HEK293 (cell line): ENCODE data around the gene TXNRD3.

Experiments used
- CTCF ChIA-PET: fragments of 350-600 bp; formaldehyde crosslinking; extraction: SDS; loops from one replicate; lab custom pipeline; 2021; ENCODE audit warnings: antibody characterized with exemption; lab: Yijun Ruan, JAX
- POLR2A ChIA-PET: fragments of 300-600 bp; formaldehyde crosslinking; extraction: SDS; loops from one replicate; lab custom pipeline; 2020; ENCODE audit warnings: antibody characterized with exemption, inconsistent platforms; lab: Yijun Ruan, JAX
- H3K27ac ChIP-seq: fragments of 200-500 bp; sonication (Bioruptor generic); 2 replicates; pipeline ENCODE4 v1.5.1; 2014; ENCODE audit warnings: low read depth, low read length, control low read depth, inconsistent platforms; ENCODE audit errors: extremely low read depth
- H3K36me3 ChIP-seq, 2 experiments: fragments of 200-500 bp in 1 of 2; sonication (Bioruptor generic) in 1 of 2; 1 replicate in 1 of 2; 2 replicates in 1 of 2; pipeline ENCODE4 v1.5.1; 2014 to 2017; ENCODE audit warnings: inconsistent platforms in 2 of 2, low read length in 2 of 2; ENCODE audit not compliant: control insufficient read depth in 2 of 2, insufficient read depth in 1 of 2
- H3K4me1 ChIP-seq: fragments of 200-500 bp; sonication (Bioruptor generic); 2 replicates; pipeline ENCODE4 v1.5.1; 2014; ENCODE audit warnings: mild to moderate bottlenecking, low read length, inconsistent platforms; ENCODE audit not compliant: control insufficient read depth, insufficient read depth
- H3K4me3 ChIP-seq: 2 replicates; pipeline ENCODE4 v1.5.1; 2011; ENCODE audit warnings: low read depth, mild to moderate bottlenecking, control low read depth, low read length, moderate library complexity
- H3K9me3 ChIP-seq: fragments of 200-500 bp; sonication (Bioruptor generic); 2 replicates; pipeline ENCODE4 v1.5.1; 2014; ENCODE audit warnings: low read depth, low read length, inconsistent platforms; ENCODE audit not compliant: control insufficient read depth, insufficient read depth
- GLIS1 ChIP-seq: fragments of 450-650 bp; formaldehyde crosslinking; IDR thresholded peaks from 2 replicates; pipeline ENCODE4 v1.5.1; 2016; ENCODE audit warnings: missing biosample characterization, missing genetic modification characterization
- KLF9 ChIP-seq: fragments of 450-650 bp; formaldehyde crosslinking; IDR thresholded peaks from 2 replicates; pipeline ENCODE4 v1.5.1; 2016; ENCODE audit warnings: missing biosample characterization, missing genetic modification characterization, low read depth
- WT1 ChIP-seq: fragments of 450-650 bp; formaldehyde crosslinking; IDR thresholded peaks from 2 replicates; pipeline ENCODE4 v1.5.1; 2016; ENCODE audit warnings: missing biosample characterization, missing genetic modification characterization
- ZBTB48 ChIP-seq: fragments of 450-650 bp; formaldehyde crosslinking; IDR thresholded peaks from 2 replicates; pipeline ENCODE4 v1.5.1; 2016; ENCODE audit warnings: missing biosample characterization, missing genetic modification characterization
- ZFHX2 ChIP-seq: fragments of 450-650 bp; formaldehyde crosslinking; conservative IDR thresholded peaks from 2 replicates; pipeline ENCODE4 v1.5.1; 2016; ENCODE audit warnings: missing biosample characterization, missing genetic modification characterization
- ZFP37 ChIP-seq: fragments of 450-650 bp; formaldehyde crosslinking; IDR thresholded peaks from 2 replicates; pipeline ENCODE4 v1.5.1; 2016; ENCODE audit warnings: missing biosample characterization, missing genetic modification characterization
- ZFP41 ChIP-seq: fragments of 450-650 bp; formaldehyde crosslinking; IDR thresholded peaks from 2 replicates; pipeline ENCODE4 v1.5.1; 2016; ENCODE audit warnings: missing biosample characterization, missing genetic modification characterization, borderline replicate concordance
- ZIC2 ChIP-seq: fragments of 450-650 bp; formaldehyde crosslinking; IDR thresholded peaks from 2 replicates; pipeline ENCODE4 v1.5.1; 2016; ENCODE audit warnings: missing biosample characterization, missing genetic modification characterization
- ZNF169 ChIP-seq: fragments of 450-650 bp; formaldehyde crosslinking; IDR thresholded peaks from 2 replicates; pipeline ENCODE4 v1.5.1; 2016; ENCODE audit warnings: missing biosample characterization, missing genetic modification characterization
- ZNF2 ChIP-seq: fragments of 450-650 bp; formaldehyde crosslinking; IDR thresholded peaks from 2 replicates; pipeline ENCODE4 v1.5.1; 2016; ENCODE audit warnings: missing biosample characterization, missing genetic modification characterization
- ZNF292 ChIP-seq: fragments of 450-650 bp; formaldehyde crosslinking; IDR thresholded peaks from 2 replicates; pipeline ENCODE4 v1.5.1; 2016; ENCODE audit warnings: low read depth, missing biosample characterization, missing genetic modification characterization, borderline replicate concordance
- ZNF416 ChIP-seq: fragments of 450-650 bp; formaldehyde crosslinking; IDR thresholded peaks from 2 replicates; pipeline ENCODE4 v1.5.1; 2016; ENCODE audit warnings: missing biosample characterization, missing genetic modification characterization
- ZNF514 ChIP-seq: fragments of 450-650 bp; formaldehyde crosslinking; IDR thresholded peaks from 2 replicates; pipeline ENCODE4 v1.5.1; 2016; ENCODE audit warnings: missing biosample characterization, missing genetic modification characterization
- ZNF561 ChIP-seq: fragments of 450-650 bp; IDR thresholded peaks from 2 replicates; pipeline ENCODE4 v1.5.1; 2018; ENCODE audit warnings: missing biosample characterization, missing genetic modification characterization, borderline replicate concordance
- ZNF585B ChIP-seq: fragments of 450-650 bp; formaldehyde crosslinking; IDR thresholded peaks from 2 replicates; pipeline ENCODE4 v1.5.1; 2016; ENCODE audit warnings: missing biosample characterization, missing genetic modification characterization
- ZNF624 ChIP-seq: fragments of 450-650 bp; formaldehyde crosslinking; IDR thresholded peaks from 2 replicates; pipeline ENCODE4 v1.5.1; 2017; ENCODE audit warnings: missing biosample characterization, missing genetic modification characterization
- ZNF670 ChIP-seq: fragments of 450-650 bp; formaldehyde crosslinking; IDR thresholded peaks from 2 replicates; pipeline ENCODE4 v1.5.1; 2016; ENCODE audit warnings: missing biosample characterization, missing genetic modification characterization, low read depth
- ZNF776 ChIP-seq: fragments of 450-650 bp; formaldehyde crosslinking; IDR thresholded peaks from 2 replicates; pipeline ENCODE4 v1.5.0; 2017; ENCODE audit warnings: missing biosample characterization, missing genetic modification characterization, borderline replicate concordance
- ZNF785 ChIP-seq: fragments of 450-650 bp; formaldehyde crosslinking; IDR thresholded peaks from 2 replicates; pipeline ENCODE4 v1.5.1; 2016; ENCODE audit warnings: missing biosample characterization, missing genetic modification characterization
- TF ChIP-seq, protein P1 (sequence below): fragments of 450-650 bp; formaldehyde crosslinking; IDR thresholded peaks from 2 replicates; pipeline ENCODE4 v1.5.0; 2017; ENCODE audit warnings: missing biosample characterization, missing genetic modification characterization, borderline replicate concordance
- TF ChIP-seq, protein P2 (sequence below): fragments of 450-650 bp; formaldehyde crosslinking; IDR thresholded peaks from 2 replicates; pipeline ENCODE4 v1.5.1; 2016; ENCODE audit warnings: missing biosample characterization, missing genetic modification characterization
- TF ChIP-seq, protein P3 (sequence below): fragments of 450-650 bp; formaldehyde crosslinking; IDR thresholded peaks from 2 replicates; pipeline ENCODE4 v1.5.1; 2016; ENCODE audit warnings: missing biosample characterization, missing genetic modification characterization
- TF ChIP-seq, protein P4 (sequence below): fragments of 450-650 bp; formaldehyde crosslinking; IDR thresholded peaks from 2 replicates; pipeline ENCODE4 v1.5.1; 2017; ENCODE audit warnings: missing biosample characterization, missing genetic modification characterization
- TF ChIP-seq, protein P5 (sequence below): fragments of 450-650 bp; formaldehyde crosslinking; IDR thresholded peaks from 2 replicates; pipeline ENCODE4 v1.5.1; 2016; ENCODE audit warnings: missing biosample characterization, missing genetic modification characterization
- TF ChIP-seq, protein P6 (sequence below): fragments of 450-650 bp; formaldehyde crosslinking; IDR thresholded peaks from 2 replicates; pipeline ENCODE4 v1.5.1; 2016; ENCODE audit warnings: missing biosample characterization, missing genetic modification characterization

TXNRD3 gene

DNA sequence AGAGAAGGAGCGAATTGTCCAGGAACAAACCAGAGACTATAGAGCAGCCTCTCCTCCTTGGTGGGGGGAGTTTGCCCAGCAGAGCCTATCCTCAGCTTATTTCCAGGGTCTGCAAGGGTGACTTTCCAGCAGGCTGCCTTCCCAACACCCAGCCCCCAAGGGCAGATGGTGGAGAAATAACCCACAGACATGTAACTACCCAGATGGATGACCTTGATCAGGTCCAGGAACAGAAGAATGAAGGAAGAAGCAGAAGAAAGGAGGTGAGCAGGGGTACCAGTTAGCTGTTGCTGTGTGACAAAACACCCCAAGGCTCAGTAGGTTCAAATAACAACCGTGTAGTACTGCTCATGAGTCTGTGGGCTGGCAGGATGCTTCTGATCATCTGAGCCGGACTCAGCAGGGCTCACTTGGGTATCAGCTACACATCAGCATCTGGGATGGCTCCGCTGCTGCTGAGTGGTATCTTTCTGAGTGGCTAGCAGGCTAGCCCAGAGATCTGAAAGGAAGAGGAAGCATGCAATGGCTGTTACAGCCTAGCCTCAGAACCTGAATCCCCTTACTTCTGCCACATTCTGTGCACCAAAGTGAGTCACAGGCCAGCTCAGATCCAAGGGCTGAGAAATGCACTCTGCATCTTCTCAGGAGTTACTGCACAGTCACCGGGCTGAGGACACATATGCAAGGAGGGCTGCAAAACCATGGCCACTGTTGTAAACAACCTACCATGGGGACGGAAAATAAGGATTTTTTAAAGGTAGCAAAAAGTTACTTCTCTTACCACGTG, 22.2 kb upstream of the TXNRD3 start:
- H3K27ac ChIP-seq = no peak overlapping the region
- H3K4me1 ChIP-seq = no peaks in the 10 kb centered on the region
- CTCF ChIA-PET = interaction anchor here (1.5 to 1.7 kb wide), 2 partner anchors 8 to 777 kb away, joined by 3 to 5 read pairs; no protein-coding TSS in a partner anchor
- H3K36me3 ChIP-seq = no peaks in the 10 kb centered on the region
- POLR2A ChIA-PET = interaction anchor here (1.4 kb wide), 1 partner anchor 20 kb away, joined by 3 read pairs; no protein-coding TSS in a partner anchor
- no peaks in the 10 kb centered on the region for H3K9me3 ChIP-seq
- TF ChIP-seq KLF9 (tag by site-specific recombination) = no peak
- no peak for TF ChIP-seq ZIC2
- TF ChIP-seq, protein P1, sequence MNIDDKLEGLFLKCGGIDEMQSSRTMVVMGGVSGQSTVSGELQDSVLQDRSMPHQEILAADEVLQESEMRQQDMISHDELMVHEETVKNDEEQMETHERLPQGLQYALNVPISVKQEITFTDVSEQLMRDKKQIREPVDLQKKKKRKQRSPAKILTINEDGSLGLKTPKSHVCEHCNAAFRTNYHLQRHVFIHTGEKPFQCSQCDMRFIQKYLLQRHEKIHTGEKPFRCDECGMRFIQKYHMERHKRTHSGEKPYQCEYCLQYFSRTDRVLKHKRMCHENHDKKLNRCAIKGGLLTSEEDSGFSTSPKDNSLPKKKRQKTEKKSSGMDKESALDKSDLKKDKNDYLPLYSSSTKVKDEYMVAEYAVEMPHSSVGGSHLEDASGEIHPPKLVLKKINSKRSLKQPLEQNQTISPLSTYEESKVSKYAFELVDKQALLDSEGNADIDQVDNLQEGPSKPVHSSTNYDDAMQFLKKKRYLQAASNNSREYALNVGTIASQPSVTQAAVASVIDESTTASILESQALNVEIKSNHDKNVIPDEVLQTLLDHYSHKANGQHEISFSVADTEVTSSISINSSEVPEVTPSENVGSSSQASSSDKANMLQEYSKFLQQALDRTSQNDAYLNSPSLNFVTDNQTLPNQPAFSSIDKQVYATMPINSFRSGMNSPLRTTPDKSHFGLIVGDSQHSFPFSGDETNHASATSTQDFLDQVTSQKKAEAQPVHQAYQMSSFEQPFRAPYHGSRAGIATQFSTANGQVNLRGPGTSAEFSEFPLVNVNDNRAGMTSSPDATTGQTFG = no peak
- no peak for TF ChIP-seq ZNF670 (tag by site-specific recombination)
- TF ChIP-seq ZNF776 = no peak
- TF ChIP-seq ZNF514 = no peak
- no peak for TF ChIP-seq ZNF2 (tag by site-specific recombination)
- no peak for TF ChIP-seq WT1
- TF ChIP-seq, protein P2, sequence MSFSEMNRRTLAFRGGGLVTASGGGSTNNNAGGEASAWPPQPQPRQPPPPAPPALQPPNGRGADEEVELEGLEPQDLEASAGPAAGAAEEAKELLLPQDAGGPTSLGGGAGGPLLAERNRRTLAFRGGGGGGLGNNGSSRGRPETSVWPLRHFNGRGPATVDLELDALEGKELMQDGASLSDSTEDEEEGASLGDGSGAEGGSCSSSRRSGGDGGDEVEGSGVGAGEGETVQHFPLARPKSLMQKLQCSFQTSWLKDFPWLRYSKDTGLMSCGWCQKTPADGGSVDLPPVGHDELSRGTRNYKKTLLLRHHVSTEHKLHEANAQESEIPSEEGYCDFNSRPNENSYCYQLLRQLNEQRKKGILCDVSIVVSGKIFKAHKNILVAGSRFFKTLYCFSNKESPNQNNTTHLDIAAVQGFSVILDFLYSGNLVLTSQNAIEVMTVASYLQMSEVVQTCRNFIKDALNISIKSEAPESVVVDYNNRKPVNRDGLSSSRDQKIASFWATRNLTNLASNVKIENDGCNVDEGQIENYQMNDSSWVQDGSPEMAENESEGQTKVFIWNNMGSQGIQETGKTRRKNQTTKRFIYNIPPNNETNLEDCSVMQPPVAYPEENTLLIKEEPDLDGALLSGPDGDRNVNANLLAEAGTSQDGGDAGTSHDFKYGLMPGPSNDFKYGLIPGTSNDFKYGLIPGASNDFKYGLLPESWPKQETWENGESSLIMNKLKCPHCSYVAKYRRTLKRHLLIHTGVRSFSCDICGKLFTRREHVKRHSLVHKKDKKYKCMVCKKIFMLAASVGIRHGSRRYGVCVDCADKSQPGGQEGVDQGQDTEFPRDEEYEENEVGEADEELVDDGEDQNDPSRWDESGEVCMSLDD (tag by site-specific recombination) = no peak
- TF ChIP-seq ZNF624 (tag by site-specific recombination) = no peak
- no peak for TF ChIP-seq ZFP41
- no peak for TF ChIP-seq GLIS1 (tag by site-specific recombination)
- TF ChIP-seq ZNF169 (tag by site-specific recombination) = no peak
- TF ChIP-seq ZFP37 = no peak
- TF ChIP-seq ZFHX2 (tag by site-specific recombination) = no peak
- TF ChIP-seq, protein P3, sequence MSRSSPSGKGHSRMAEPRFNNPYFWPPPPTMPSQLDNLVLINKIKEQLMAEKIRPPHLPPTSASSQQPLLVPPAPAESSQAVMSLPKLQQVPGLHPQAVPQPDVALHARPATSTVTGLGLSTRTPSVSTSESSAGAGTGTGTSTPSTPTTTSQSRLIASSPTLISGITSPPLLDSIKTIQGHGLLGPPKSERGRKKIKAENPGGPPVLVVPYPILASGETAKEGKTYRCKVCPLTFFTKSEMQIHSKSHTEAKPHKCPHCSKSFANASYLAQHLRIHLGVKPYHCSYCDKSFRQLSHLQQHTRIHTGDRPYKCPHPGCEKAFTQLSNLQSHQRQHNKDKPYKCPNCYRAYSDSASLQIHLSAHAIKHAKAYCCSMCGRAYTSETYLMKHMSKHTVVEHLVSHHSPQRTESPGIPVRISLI (tag by site-specific recombination) = no peak
- TF ChIP-seq, all 188 proteins: peak for 0
- H3K4me3 ChIP-seq = no peak overlapping the region

DNA sequence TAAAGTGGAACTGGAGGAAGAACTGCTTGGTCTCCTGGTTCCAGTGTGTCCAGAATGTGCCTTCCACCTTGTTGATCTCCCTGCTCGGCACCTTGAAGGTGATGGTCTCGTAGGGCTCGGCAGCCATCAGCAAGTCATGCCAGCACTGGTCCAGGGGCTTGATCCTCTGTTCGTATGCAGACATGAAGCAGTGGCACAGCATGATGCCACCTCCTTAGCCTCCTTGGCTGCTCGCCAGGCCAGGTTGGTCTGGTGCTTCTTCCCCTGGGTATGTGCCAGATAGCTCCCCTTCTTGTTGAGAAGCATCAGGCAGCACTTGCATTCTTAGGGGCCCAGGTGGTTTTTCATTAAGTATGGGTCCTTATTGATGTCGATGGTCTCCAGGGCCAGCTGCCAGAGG, 17.8 kb upstream of the TXNRD3 start:
- Histone ChIP-seq H3K36me3 (no peaks in the 10 kb centered on the region), H3K27ac (no peak overlapping the region), H3K4me1 (no peaks in the 10 kb centered on the region), H3K9me3 (no peaks in the 10 kb centered on the region), H3K4me3 (no peak overlapping the region)
- ChIA-PET CTCF (no interaction called here), POLR2A (no interaction called here)
- no peak for TF ChIP-seq ZNF416 (tag by site-specific recombination)
- TF ChIP-seq, protein P4, sequence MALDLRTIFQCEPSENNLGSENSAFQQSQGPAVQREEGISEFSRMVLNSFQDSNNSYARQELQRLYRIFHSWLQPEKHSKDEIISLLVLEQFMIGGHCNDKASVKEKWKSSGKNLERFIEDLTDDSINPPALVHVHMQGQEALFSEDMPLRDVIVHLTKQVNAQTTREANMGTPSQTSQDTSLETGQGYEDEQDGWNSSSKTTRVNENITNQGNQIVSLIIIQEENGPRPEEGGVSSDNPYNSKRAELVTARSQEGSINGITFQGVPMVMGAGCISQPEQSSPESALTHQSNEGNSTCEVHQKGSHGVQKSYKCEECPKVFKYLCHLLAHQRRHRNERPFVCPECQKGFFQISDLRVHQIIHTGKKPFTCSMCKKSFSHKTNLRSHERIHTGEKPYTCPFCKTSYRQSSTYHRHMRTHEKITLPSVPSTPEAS (tag by site-specific recombination) = no peak
- TF ChIP-seq ZNF292 (tag by site-specific recombination) = no peak
- no peak for TF ChIP-seq ZNF785 (tag by site-specific recombination)
- TF ChIP-seq ZNF585B (tag by site-specific recombination) = no peak
- TF ChIP-seq, protein P3 (tag by site-specific recombination) = no peak
- TF ChIP-seq ZNF561 (tag by site-specific recombination) = no peak
- no peak for TF ChIP-seq ZBTB48 (tag by site-specific recombination)
- TF ChIP-seq, protein P5, sequence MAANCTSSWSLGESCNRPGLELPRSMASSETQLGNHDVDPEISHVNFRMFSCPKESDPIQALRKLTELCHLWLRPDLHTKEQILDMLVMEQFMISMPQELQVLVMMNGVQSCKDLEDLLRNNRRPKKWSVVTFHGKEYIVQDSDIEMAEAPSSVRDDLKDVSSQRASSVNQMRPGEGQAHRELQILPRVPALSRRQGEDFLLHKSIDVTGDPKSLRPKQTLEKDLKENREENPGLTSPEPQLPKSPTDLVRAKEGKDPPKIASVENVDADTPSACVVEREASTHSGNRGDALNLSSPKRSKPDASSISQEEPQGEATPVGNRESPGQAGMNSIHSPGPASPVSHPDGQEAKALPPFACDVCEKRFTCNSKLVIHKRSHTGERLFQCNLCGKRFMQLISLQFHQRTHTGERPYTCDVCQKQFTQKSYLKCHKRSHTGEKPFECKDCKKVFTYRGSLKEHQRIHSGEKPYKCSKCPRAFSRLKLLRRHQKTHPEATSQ = no peak
- TF ChIP-seq, protein P6, sequence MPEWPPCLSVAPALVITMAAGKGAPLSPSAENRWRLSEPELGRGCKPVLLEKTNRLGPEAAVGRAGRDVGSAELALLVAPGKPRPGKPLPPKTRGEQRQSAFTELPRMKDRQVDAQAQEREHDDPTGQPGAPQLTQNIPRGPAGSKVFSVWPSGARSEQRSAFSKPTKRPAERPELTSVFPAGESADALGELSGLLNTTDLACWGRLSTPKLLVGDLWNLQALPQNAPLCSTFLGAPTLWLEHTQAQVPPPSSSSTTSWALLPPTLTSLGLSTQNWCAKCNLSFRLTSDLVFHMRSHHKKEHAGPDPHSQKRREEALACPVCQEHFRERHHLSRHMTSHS (tag by site-specific recombination) = no peak
- no peak for TF ChIP-seq WT1
